CMK (cell line): Measurements from ENCODE around the gene PKD2L1.
"Not testable (repeated sequence)": the region's sequence is repeated elsewhere in the genome, so short reads cannot be mapped to it uniquely, and the experiment has no call there.

Experiments
- DNase-seq: peaks from one replicate; pipeline ENCODE4 v3.0.0-alpha.2; 2010; ENCODE audit warnings: low read depth

PKD2L1 gene

DNA sequence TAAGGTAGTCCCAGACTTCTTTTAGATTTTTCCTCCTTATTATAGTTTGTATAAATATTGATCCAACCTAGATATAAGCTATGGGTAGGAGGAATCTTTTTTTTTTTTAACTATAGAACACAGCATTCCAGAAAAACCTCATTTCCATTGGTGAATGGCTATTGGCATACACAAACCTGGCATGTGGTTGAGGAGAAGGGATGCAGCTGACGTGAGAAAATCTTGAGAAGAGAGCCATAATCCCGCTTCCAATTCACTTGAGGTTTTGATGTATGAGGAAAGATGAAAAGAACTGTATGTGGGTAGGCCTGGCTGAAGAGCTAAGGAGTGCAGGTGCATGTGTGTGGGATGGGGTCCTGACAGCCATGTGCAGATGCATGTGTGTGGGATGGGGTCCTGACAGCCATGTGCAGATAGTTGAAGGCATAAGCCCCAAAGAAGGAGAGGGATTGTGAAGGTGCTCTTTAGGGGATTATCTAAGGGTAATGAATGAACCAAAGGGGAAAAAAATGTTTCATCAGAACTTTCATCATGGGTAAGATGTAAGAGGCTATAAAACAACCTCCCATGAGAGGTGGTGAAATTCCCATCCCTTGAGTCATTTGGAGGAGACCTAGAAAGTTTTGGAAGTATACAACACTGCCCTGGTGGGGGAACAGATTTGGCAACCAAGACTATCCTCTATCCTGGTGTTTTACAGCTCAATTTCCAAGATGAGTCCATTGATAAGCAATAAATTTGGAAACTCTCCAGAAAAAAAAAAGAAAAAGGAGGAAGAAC, 3.8 kb upstream of the PKD2L1 start:
- no peak for DNase-seq

DNA sequence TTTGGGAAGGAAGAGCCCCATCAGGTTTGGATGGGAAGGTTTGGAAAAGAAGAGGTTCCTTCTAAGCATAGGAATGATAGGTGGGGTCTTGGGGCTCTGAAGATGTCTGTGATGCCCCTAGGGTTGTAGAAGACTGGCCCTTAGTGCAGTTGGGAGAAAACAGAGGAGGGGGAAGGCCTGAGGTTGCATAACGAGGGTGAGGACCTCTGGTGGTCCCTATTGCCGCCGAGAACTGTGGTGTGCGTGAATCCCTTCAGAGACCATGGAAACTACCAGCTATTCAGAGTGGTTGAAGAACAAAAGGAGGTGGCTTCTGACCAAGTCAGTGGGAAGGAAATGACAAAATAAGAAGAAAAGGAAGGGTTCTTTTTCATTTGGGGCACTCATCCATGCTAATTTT, 3.1 kb upstream of the PKD2L1 start:
- DNase-seq: no peak

DNA sequence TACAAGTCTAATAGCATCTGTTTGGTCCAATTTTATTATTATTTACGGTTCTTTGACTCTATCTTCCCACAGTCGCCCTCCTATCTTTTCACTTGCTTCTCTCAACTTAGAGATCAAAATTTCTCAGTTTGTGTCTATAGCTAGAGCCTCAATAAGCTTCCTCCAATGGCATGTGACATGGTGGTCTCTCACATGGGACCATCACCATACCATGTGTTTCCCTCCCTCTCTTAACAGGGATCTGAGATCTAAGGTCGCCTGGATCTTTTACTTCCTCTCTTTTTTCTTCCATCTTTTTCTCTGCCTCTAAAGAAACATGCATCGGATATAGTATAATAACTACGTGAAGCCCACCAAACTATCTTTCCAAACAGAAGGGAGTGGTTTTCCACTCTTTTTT, 1.8 kb downstream of the PKD2L1 start:
- no peak for DNase-seq

DNA sequence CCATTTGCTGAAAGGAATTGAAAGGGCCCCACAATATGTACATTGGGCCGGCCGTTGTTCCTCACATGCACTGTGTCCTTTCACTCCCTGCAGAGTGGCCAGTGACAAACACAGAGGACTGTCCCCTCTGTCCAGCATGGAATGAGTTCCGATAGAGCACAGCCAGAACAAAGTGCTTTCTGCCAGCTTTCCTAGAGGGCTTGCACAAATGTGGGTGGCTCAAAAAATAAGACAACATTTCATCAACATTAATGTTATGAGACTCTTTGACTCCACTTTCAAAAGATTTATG, 2.4 kb downstream of the PKD2L1 start:
- DNase-seq: no peak

DNA sequence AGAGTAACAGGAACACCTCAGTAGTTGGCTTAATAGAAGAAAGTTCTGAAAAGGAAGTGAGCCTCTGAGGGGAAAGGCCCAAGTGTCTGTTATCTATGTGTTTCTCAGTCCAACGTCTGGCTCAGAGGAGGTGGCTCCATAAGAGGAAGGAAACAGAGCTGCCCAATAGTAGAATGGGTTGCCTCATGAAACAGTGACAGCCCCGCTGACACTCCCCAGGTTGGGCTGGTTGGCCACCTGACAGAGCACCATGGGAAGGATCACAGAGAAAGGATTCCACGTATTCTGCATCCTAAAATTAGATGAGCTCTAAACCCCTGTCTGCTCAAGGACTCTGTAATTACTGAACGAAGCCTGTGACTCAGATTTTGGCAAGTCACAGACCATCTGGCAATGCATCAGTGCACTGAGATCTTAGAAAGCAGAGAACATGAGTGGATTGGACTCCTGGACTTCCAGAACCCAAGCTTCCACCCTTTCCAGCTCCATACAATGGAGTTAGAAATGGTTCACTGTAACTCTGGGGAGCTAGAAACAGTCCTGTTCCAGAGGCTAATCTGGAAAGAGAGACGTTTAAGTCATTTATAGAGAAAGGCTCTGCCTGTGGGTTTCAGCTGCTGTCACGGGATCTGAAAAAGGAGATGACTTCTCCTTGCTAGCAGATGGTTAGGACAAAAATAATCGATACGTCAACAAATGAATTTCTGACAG, 2.9 kb downstream of the PKD2L1 start:
- DNase-seq: no peak

DNA sequence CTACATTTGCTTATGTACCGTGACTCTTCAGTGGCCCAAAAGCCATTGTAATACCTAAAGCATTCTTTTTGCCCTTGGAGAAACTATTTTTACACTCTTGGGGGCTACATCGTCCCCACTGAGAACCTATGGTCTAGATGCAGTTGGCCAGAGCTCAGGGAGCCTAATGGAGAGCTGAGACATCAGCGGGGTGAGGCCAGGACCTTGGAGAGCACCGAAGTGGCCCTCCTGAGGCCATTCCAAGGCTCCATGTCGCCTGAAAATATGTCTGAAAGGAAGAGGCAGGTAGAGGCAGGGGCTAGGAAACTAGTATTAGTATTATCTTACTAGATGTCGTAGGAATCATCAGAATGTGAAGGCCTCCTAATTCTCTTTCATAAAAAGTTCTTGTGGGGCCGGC, 4.9 kb downstream of the PKD2L1 start:
- DNase-seq: no peak

DNA sequence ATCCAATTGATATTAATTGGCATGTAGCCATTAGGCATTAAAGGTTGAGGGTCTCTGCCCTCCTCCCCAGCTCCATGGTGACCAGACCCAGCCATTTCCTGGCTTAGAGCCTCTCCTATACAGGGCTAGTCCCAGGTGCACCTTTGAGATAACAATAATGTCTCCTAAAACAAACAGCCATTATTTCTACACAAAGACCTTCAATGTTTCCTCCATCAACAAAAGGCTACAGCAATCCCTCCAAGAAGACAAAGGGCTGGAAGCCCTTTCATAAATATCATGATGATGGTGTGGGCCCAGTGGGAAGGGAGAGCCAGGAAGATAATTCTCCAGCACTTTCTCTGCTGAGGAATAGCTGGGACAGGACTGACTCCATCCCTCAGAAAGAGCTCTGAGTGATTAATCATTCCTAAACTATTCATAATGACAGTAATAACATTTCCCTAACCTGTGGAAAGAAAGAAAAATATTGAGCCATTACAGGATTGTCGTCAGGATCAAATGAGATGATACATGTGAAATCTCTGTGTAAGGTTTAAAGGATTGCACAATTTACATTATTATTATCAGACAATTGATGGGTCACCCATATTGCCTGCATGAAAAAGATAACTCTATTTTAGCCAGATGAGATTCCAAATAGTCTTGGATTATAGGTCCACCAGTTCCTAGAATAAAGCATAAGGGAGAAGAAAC, 10.2 kb downstream of the PKD2L1 start:
- DNase-seq: no peak

DNA sequence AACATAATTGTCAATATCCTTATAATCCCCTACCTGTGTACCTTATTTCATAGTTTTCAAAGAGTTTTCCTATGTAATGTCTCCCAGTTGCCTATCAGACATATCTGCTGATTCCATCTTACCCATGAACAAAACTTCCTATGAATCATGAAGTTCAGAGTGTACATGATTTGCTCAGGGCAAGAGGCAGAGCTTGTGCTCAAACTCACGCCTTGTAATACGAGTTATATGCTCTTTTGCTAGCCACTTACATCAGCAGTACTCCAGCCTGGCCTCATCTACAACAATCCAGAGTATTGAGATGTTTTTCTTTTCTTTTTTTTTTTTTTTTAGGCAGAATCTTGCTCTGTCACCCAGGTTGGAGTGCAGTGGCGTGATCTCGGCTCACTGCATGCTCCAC, 11.8 kb downstream of the PKD2L1 start:
- DNase-seq: no peak

DNA sequence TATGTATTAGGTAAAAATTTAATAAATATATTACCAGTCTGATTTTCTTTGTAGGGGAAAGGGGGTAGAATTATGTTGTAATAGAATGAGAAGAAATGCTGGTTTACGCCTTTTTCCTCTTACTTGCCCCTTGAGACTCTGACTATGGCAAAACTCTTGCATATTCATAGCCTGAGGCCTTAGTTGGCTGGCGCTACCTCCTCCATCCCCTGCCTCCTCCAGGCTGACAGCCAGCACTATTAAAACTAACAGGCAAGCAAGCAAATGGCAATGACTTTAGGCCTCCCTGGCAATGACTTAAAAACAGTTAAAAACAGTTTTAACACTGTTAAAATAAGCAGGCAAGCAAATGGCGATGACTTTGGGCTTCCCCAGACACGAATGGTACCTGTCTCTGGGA, 14.4 kb downstream of the PKD2L1 start:
- no peak for DNase-seq

DNA sequence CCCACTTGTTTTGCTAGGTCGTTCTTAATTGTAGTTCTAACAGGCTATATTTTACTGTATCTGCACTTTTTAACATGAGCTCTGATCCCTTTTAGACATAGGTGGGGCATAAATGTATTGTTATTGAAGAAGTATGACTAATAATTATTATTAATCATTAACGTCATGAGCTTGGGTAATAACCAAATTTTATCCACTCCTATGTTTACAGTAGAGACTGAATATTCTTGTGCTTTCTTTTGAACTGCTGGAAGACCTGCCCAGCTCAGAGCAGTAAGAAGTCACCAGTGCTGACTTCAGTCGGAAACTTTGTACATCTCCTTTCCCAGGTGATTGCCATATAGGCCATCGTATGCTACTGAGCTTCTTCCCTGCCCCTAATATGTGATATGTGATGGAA, 18.7 kb downstream of the PKD2L1 start:
- DNase-seq: no peak

DNA sequence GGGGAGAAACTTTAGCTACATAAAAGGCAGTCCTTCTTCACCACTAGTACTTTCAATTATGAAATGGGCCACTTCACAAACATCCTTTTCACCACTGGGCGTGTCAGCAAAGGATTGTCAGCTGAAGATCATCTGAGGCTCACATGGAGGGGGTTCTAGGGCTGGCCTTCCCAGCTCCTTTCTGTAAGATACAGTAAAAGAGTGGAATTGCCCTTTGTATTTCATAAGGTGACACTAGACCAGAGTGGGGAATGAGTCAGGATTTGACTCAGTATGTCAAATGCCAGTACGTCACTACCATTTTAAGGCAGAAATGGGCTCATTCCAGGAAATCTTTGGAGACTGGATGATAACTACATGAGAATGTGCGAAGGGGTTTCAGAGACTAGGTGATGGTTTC, 22.3 kb downstream of the PKD2L1 start:
- no peak for DNase-seq

DNA sequence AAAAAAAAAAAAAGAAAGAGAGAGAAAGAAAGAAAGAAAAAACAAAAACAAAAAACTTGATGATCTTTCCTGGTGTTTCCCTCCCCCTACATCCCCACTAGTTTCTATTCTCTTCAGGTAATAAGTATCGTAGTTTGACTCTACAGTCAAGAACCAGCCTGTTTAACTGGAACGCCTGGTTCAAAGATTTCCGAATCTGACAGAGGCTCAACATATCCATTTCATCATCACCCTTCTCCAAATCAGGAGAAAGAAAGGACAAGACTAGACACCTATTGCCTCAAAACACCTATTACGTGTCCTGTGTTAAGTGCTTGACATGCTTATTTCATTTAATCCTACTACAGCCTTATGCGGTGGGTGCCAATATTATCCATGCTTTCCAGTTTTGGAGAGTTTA, 23.2 kb downstream of the PKD2L1 start:
- no peak for DNase-seq

DNA sequence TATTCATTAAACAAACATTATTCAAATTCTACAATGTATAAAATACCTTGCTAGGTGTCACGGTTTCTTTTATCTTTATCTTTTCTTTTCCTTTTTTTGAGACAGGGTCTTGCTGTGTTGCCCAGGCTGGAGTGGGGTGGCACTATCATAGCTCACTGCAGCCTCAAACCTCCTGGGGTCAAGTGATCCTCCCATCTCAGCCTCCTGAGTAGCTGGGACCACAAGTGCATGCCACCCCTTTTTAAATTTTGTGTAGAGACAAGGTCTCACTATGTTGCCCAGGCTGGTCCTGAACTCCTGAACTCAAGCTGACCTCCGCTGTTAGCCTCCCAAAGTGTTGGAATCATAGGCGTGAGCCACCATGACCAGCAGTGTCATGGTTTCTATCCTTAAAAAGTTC, 25.6 kb downstream of the PKD2L1 start:
- no peak for DNase-seq

DNA sequence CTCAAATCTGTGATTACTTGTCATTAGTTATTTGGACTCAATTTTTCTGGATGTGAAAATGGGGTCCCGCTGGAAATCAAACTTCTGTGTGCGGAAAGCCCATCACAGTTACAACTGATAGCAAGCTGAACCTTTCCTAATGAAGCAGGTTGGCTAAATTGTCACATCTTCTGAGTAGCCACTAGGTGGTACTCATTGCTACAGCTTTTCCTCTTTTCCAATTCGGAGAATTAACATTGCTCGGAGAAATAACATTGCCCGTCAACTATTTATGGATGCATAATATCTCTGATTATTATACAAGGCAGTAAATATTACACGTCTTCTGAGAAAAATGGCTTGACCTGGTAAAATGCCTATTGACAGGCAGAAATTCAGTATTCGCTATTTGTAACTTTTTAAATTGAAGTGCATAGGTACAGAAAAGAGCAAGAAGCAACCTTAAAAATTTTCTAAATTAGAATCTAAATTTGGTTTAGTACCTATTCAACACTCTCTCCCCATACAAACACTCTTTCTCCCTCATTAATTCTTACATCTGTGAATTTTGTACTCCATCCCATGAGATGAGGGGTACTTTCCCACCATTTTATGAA, 26.2 kb downstream of the PKD2L1 start:
- no peak for DNase-seq

DNA sequence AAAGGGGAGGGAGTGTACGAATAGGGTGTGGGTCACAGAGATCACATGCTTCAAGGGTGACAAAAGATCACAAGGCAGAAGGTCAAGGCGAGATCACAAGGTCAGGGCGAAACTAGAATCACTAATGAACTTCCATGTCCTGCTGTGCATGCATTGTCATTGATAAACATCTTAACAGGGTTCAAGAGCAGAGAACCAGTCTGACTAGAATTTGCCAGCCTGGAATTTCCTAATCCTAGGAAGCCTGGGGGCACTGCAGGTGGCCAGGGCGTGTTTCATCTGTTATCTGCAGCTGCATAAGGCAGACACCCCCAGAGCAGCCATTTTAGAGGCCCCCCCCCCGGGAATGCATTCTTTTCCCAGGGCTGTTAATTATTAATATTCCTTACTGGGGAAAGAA, 28.9 kb downstream of the PKD2L1 start:
- DNase-seq: not testable (repeated sequence)

DNA sequence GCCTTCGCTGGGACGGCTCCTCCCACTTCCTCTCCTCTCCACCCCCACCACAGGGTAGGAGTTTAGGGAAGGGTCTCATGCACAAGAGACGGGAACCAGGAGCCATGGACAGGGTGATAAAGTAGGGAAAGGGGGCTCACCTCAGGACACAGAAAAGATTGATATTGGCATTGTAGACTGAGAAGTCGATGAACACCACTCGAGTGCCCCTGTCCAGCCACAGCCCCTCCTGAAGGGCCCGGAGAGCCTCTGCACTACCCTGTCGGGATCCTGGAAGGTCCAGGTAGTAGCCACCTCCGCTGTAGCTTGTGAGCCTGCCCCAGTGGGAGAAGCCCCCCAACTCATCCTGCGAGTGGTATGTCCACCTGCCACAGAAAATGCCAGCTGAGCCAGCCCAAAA, 32.8 kb downstream of the PKD2L1 start:
- no peak for DNase-seq

DNA sequence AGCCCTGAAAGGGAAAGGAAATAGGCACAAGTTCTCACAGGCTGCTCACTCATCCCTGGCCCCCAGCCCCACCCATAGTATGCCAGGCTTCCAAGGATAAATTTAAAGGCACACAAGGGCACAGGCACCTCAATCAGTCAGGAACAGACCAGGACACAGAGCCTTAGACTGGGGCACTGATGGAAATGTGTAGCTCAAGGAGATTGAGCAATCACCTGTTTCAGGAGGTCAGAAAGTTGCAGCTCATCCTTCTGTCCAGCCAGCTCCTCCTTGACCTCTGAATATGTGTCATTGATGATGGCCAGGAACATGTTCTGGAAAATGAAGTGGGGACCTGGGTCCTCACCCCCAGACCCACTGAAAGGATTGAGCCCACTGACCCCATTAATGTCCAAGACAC, 37.0 kb downstream of the PKD2L1 start:
- no peak for DNase-seq

DNA sequence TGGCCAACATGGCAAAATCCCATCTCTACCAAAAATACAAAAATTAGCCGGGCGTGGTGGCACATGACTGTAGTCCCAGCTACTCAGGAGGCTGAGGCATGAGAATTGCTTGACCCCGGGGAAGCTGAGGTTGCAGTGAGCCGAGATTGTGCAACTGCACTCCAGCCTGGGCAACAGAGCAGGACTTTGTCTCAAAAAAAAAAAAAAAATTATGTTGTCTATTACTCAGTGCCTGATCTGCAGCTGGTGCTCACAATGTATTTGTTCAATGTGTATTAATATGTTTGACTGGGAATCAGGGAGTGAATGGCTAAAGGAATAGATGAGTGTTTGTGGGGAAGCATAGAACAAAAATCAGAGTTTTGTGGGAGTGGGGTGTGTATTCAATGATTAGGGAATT, 37.7 kb downstream of the PKD2L1 start:
- DNase-seq: not testable (repeated sequence)

DNA sequence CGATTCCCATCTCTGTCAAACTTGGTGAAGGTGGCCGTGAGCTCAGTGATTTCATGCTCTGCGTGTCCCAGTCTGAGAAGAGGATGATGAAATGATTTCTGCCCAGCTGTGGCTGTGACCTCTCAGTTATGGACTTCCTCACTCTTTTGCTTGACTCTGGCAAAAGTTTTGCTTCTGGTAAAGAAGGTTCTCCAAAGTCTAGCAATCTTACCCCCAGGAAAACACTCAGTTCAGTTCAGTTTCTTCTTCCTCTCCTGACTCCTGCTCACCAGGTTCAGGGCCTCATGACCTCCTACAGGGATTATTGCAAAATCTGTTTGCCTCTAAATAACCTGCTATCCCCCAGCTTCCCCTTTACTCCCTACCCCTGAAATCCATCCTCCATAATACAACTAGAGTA, 38.7 kb downstream of the PKD2L1 start:
- DNase-seq: no peak

DNA sequence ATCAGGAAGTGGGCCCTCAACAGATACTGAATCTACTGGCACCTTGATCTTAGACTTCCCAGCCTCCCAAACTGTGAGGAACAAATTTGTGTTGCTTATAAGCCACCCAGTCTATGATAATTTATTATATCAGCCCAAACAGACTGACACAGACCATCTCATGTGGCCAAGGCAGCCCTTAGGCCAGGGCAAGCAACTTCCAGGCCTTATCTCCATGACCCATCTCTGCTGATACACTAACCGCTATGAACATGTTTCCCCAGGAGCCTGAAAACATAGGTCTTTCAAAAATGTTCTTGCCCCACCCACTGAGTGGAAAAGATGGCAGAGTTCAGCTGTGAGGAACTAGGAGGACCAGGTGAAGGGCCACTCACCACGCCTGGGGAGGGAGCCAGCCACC, 40.4 kb downstream of the PKD2L1 start:
- DNase-seq: peak; percentile 45

DNA sequence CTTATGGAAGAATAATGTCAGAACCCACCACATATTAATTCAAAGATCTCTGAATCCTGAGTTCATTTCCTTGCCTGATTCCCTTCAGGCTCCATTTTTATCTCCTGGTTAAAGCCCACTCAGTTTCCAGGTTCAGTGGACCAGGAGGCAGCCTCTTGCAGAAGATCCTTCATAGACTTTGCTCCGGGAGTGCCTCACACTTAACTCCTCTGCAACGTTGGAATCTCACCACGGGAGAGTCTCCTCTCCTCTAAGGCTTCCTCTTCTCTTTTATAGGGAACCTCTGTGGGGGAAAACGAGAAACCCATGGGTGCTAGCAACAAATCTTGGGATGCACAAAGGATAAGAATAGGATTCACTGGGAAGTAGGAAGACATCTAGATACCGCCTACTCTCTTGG, 41.8 kb downstream of the PKD2L1 start:
- DNase-seq: no peak

DNA sequence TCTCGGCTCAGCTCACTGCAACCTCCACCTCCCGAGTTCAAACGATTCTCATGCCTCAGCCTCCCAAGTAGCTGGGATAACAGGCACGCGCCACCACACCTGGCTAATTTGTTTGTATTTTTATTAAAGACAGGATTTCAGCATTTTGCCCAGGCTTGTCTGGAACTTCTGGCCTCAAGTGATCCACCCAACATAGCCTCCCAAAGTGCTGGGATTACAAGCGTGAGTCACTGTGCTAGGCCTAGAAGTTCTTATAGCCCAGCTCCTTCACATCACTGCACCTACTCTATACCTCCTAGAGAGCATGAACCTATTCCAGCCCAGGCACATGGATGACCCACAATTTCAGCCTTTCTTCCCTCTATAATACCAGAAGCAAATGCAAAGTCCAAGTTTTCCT, 42.3 kb downstream of the PKD2L1 start:
- DNase-seq: no peak
